Occipital lobe (tissue), 2 donors: ENCODE measurements around the gene TES. TPM values are rescaled to one million over a fixed set of nuclear protein-coding genes. Genes with fewer than 3 reads are reported as not detected.
"Not testable (repeated sequence)": the region's sequence is repeated elsewhere in the genome, so short reads cannot be mapped to it uniquely, and the experiment has no call there.

ENCODE experiments used
- DNase-seq: peaks from one replicate; lab custom pipeline; 2025; lab: John Stamatoyannopoulos, UW
- total RNA-seq: library from RNA; depleted of rRNA; stranded (reverse); fragments of >200 nt; gene quantifications from one replicate; pipeline ENCODE4 v1.2.3, GENCODE V29; 2014

TES gene
- total RNA-seq, 1 donor from 2014 or later, result 13.4 TPM

GRCh38 chr7:116242759-116243158 lies 32.4 kb downstream of the TES start:
- DNase-seq, result no peak

- not testable (repeated sequence) for DNase-seq
Measured at GRCh38 chr7:116244803-116245202, 34.5 kb downstream of the TES start.

- no peak for DNase-seq
Measured at GRCh38 chr7:116246357-116246756, 36.0 kb downstream of the TES start.

GRCh38 chr7:116249969-116250553 lies 39.7 kb downstream of the TES start:
- DNase-seq, result no peak

GRCh38 chr7:116251675-116252074 lies 41.3 kb downstream of the TES start:
- no peak for DNase-seq

GRCh38 chr7:116252249-116252648 lies 41.9 kb downstream of the TES start:
- DNase-seq, result no peak

- no peak for DNase-seq
Measured at GRCh38 chr7:116257156-116257555, 46.8 kb downstream of the TES start.

- DNase-seq, result peak; percentile 4
Measured at GRCh38 chr7:116258734-116259133, 48.4 kb downstream of the TES start.

- DNase-seq, result no peak
Measured at GRCh38 chr7:116259156-116259870, 49.0 kb downstream of the TES start.

GRCh38 chr7:116259871-116260440 lies 49.6 kb downstream of the TES start:
- DNase-seq, result no peak

- no peak for DNase-seq
Measured at GRCh38 chr7:116261904-116262303, 51.6 kb downstream of the TES start.

GRCh38 chr7:116265881-116266280 lies 55.5 kb downstream of the TES start:
- no peak for DNase-seq

GRCh38 chr7:116269466-116269865 lies 59.1 kb downstream of the TES start:
- no peak for DNase-seq

GRCh38 chr7:116271161-116271913 lies 61.0 kb downstream of the TES start:
- no peak for DNase-seq

GRCh38 chr7:116271963-116272886 lies 61.9 kb downstream of the TES start:
- peak; percentile 24 for DNase-seq

GRCh38 chr7:116273283-116273917 lies 63.1 kb downstream of the TES start:
- no peak for DNase-seq

GRCh38 chr7:116273918-116274301 lies 63.6 kb downstream of the TES start:
- DNase-seq, result no peak

GRCh38 chr7:116277070-116277469 lies 66.7 kb downstream of the TES start:
- DNase-seq, result no peak

GRCh38 chr7:116279217-116279616 lies 68.9 kb downstream of the TES start:
- no peak for DNase-seq

- no peak for DNase-seq
Measured at GRCh38 chr7:116280803-116281202, 70.5 kb downstream of the TES start.
